Prostate gland (tissue), 2 donors: ENCODE measurements around the gene RCOR1.

Source experiments
- CTCF ChIP-seq, 4 experiments: fragments of 200-600 bp in 2 of 4; fragments of 450-650 bp in 2 of 4; sonication (generic) in 2 of 4; IDR thresholded peaks; 1 replicate in 3 of 4; 2 replicates in 1 of 4; pipeline ENCODE4 v1.5.1; 2016 to 2019; ENCODE audit warnings: antibody characterized with exemption in 4 of 4, mild to moderate bottlenecking in 2 of 4, moderate library complexity in 2 of 4
- POLR2AphosphoS5 ChIP-seq: sonication (generic); formaldehyde crosslinking; IDR thresholded peaks from one replicate; pipeline ENCODE4 v1.6.1; 2017; ENCODE audit warnings: antibody characterized with exemption

GRCh38 chr14:102758087-102758486, 165.6 kb downstream of the RCOR1 start:
- TF ChIP-seq CTCF (IDR thresholded peaks at IDR 0.05) (no peak), POLR2AphosphoS5 (no peak)
